ENCODE results near the gene KRTAP12-1. TPM values are rescaled to one million over a fixed set of nuclear protein-coding genes. Genes with fewer than 3 reads are reported as not detected.
"Not testable (repeated sequence)": the region's sequence is repeated elsewhere in the genome, so short reads cannot be mapped to it uniquely, and the experiment has no call there.

KRTAP12-1 gene
- total and polyA plus RNA-seq, 7 donors: not detected

GRCh38 chr21:44643741-44644310 is 38.1 kb downstream of the KRTAP12-1 start:
- TF ChIP-seq CTCF (IDR thresholded peaks at IDR 0.05): no peak
- H3K27me3 ChIP-seq (ENCODE audit: insufficient read depth in 3 of 3, low read length in 2 of 3): peaks cover 0 to 44% (median 15%) of the 10 kb centered on the region in 3 donors
- 43 to 70% (median 63%) methylated on average over 14 of the region's 14 CpGs for WGBS, 3 donors
- no peak overlapping the region for H3K27ac ChIP-seq
- ATAC-seq (no peak), DNase-seq (no peak)
- H3K9me3 ChIP-seq: peaks cover 3% of the 10 kb centered on the region
- H3K4me3 ChIP-seq: no peak overlapping the region
- H3K36me3 ChIP-seq (ENCODE audit: insufficient read depth in 1 of 2, low read depth in 1 of 2): no peaks in the 10 kb centered on the region
- intact Hi-C loops (cut with DNase I): no loop called here
- H3K4me1 ChIP-seq: no peaks in the 10 kb centered on the region

GRCh38 chr21:44640761-44641160 is 41.2 kb downstream of the KRTAP12-1 start:
- intact Hi-C loops (cut with DNase I): no loop called here
- Histone ChIP-seq H3K9me3 (peaks cover 3% of the 10 kb centered on the region), H3K4me3 (no peak overlapping the region), H3K27me3 (ENCODE audit: insufficient read depth in 3 of 3, low read length in 2 of 3) (peaks cover 0 to 33% (median 16%) of the 10 kb centered on the region in 3 donors), H3K4me1 (no peaks in the 10 kb centered on the region), H3K27ac (no peak overlapping the region), H3K36me3 (ENCODE audit: insufficient read depth in 1 of 2, low read depth in 1 of 2) (no peaks in the 10 kb centered on the region)
- 79 to 84% (median 82%) methylated on average over 5 of the region's 5 CpGs for WGBS, 3 donors
- no peak for ATAC-seq
- no peak for TF ChIP-seq CTCF (IDR thresholded peaks at IDR 0.05)
- DNase-seq: no peak

GRCh38 chr21:44639331-44639655 is 42.7 kb downstream of the KRTAP12-1 start:
- WGBS, 3 donors: 49 to 57% (median 55%) methylated on average over 12 of the region's 12 CpGs
- intact Hi-C loops (cut with DNase I): no loop called here
- Histone ChIP-seq H3K9me3 (peaks cover under 1% of the 10 kb centered on the region), H3K27ac (no peak overlapping the region), H3K36me3 (ENCODE audit: insufficient read depth in 1 of 2, low read depth in 1 of 2) (no peaks in the 10 kb centered on the region), H3K27me3 (ENCODE audit: insufficient read depth in 3 of 3, low read length in 2 of 3) (peaks cover 0 to 28% (median 16%) of the 10 kb centered on the region in 3 donors), H3K4me3 (no peak overlapping the region), H3K4me1 (no peaks in the 10 kb centered on the region)
- DNase-seq (no peak), ATAC-seq (no peak)
- TF ChIP-seq CTCF (IDR thresholded peaks at IDR 0.05): no peak

GRCh38 chr21:44638506-44639330 is 43.2 kb downstream of the KRTAP12-1 start:
- 71 to 91% (median 79%) methylated on average over 13 to 21 of the region's 21 CpGs for WGBS, 3 donors
- peaks cover 0 to 31% (median 14%) of the 10 kb centered on the region in 3 donors for H3K27me3 ChIP-seq (ENCODE audit: insufficient read depth in 3 of 3, low read length in 2 of 3)
- H3K4me1 ChIP-seq; H3K36me3 ChIP-seq (ENCODE audit: insufficient read depth in 1 of 2, low read depth in 1 of 2); H3K27ac ChIP-seq; H3K9me3 ChIP-seq; DNase-seq; H3K4me3 ChIP-seq; intact Hi-C loops (cut with DNase I); ATAC-seq: not testable (repeated sequence)

GRCh38 chr21:44637851-44638348 is 44.1 kb downstream of the KRTAP12-1 start:
- H3K9me3 ChIP-seq; H3K4me1 ChIP-seq; H3K36me3 ChIP-seq (ENCODE audit: insufficient read depth in 1 of 2, low read depth in 1 of 2); DNase-seq; H3K4me3 ChIP-seq; ATAC-seq; intact Hi-C loops (cut with DNase I); H3K27ac ChIP-seq: not testable (repeated sequence)
- 17 to 44% (median 25%) methylated on average over 6 to 12 of the region's 12 CpGs for WGBS, 3 donors
- peaks cover 0 to 33% (median 14%) of the 10 kb centered on the region in 3 donors for H3K27me3 ChIP-seq (ENCODE audit: insufficient read depth in 3 of 3, low read length in 2 of 3)
